DMS53 treated with DMSO at 0.1 percent for 48 hours (cell line): ENCODE data around the gene MAP3K4.

ENCODE experiments used
- DNase-seq: peaks from one replicate; lab custom pipeline; 2025; ENCODE audit not compliant: unreplicated experiment; lab: John Stamatoyannopoulos, UW

Gene MAP3K4

GRCh38 chr6:161001421-161001820 is 9.9 kb downstream of the MAP3K4 start:
- DNase-seq, result peak; percentile 13

DNA sequence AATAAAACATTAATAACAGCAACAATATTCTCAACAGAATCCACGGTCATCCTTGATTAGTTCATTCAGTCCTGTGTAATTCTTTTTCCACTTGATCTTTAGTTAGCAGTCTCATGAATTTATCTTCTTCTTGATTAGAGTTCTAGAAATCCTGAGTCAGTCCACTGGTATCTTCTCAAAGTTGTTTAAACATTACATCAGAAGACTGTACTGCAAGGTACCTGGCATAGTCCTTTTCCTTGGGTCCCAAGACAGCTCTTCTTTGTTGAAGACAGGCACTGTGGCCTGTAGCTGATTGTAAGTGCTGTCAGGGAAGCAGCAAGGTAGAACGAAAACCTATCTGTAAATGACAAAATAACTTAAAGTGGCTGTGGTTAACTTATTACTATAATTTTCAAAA is 11.8 kb downstream of the MAP3K4 start:
- DNase-seq, result no peak

DNA sequence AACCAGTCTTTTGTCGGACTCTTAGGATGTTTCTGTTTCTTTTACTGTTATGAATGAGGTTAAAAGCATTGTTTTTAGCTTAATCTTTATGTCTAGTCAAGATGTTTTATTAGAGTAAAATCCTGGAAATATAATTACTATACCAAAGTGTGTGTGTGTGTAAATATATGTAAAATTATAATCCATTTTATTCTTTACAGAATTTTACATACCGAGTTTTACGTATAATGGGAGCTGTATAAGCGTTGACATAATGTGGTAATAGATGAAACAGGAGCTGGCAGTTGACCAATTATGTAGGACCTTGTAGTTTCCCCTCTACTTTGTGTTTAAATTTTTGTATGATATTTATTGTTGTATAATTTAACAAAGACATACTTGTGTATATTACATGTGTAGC is 16.7 kb downstream of the MAP3K4 start:
- DNase-seq, result no peak

DNA sequence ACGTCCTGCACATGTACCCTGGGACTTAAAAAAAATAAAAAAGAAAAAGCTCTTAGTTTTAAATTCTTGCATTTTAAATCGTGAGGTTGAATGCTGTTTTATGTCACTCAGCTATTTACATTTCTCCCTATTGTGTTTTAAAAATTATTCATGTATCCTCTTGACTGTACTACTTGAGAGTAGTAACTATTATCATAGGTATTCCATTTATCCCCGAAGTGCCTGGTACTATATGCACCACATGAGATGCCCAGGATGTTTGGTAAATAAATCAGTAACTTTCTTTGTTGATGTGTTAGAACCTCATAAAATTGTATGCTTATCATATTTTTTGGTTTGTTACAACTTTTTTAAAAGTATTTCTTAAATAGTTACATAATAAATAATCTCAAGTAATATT is 18.4 kb downstream of the MAP3K4 start:
- DNase-seq, result no peak

DNA sequence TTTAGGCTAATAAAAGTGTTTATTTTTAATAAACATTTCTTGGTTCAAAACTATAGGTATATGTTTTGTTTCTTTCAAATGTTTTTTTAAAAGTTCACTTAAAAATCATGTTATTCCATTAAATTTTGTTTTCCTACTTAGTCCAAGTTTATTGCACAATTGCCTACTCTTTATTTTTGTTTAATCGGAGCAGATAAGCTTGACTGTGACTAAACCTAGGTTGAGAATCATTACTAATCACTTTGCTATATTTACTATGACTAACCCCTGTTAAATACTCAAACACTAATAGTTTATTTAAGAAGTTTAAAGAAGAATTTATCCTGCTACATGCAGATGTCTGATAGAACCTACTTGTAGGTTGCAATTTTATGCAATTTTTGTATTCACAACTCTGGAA is 18.8 kb downstream of the MAP3K4 start:
- DNase-seq, result no peak

- no peak for DNase-seq
These were observed 20.2 kb downstream of the MAP3K4 start for GRCh38 chr6:161011492-161012480.

- no peak for DNase-seq
These were observed 22.1 kb downstream of the MAP3K4 start for GRCh38 chr6:161013695-161014094.

DNA sequence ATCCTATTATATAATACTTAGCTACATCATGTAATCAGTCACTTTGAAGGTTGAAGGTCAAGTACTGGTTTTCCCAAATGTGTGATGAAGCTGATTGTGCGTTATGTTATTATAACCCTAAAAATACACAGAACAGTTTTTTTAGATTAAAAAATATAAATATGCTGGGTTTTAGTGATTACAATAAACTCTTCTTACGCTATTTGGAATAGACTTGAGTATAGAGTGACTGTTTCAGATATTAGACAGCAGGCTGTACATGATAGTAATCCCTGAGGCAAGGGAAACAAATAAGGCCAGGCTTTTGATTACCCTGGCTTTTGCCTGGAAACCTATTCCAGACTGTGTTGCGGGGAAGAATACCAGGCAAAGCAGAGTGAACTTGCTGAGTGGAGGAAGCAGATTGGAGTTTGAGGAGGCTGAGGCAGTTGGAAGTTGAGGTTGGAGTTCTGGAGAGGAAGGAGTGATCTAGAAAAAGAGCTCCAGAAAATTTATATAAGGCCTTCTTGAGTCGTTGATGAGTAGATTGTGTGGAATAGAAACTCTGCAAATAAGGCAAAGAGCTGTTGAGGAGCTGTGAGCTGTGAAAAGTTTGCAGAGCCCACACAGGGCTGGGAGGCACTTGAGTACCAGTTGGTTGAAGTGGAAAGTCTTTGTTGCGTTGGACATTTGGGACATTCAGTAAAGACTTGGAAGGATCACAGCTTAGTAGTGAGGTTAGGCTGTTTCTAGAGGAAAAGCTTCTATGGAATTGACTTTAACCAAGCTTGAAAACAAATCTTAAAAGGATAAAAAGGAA is 26.4 kb downstream of the MAP3K4 start:
- DNase-seq, result no peak

DNA sequence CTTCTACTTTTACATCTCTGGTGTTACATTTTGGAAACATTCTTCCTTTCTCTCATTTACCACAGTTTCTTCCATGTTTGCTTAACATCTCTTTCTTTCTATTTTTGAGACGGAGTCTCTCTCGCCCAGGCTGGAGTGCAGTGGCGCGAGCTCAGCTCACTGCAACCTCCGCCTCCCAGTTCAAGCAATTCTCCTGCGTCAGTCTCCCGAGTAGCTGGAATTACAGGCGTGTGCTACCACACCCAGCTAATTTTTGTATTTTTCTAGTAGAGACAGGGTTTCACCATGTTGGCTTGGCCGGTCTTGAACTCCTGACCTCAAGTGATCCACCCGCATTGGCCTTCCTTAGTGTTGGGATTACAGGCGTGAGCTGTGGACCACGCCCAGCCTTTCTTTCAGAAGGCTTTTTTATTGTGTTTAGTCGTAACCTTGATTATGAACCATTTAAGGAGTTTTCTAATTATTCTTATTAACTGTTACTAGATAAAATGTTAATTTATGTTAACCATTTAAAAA is 27.8 kb downstream of the MAP3K4 start:
- DNase-seq, result no peak

DNA sequence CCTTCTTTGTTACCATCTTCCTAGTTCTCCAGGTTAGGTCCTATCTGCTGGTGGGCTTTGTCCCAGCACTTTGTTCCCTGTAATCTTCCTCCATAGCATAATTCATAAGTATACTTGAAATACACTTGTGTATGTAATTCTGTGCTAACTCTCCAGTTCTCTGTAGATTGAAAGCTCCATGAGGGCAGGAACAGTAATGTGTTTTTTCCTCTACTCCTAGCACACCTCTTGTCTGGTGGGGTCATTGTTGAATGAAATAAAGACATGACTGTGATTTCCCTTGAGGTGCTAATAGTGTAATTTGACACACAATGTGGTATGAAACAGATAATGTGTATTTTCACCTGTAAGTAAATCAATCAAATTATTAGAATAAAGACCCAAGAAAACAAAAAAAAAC is 30.0 kb downstream of the MAP3K4 start:
- DNase-seq, result no peak

DNA sequence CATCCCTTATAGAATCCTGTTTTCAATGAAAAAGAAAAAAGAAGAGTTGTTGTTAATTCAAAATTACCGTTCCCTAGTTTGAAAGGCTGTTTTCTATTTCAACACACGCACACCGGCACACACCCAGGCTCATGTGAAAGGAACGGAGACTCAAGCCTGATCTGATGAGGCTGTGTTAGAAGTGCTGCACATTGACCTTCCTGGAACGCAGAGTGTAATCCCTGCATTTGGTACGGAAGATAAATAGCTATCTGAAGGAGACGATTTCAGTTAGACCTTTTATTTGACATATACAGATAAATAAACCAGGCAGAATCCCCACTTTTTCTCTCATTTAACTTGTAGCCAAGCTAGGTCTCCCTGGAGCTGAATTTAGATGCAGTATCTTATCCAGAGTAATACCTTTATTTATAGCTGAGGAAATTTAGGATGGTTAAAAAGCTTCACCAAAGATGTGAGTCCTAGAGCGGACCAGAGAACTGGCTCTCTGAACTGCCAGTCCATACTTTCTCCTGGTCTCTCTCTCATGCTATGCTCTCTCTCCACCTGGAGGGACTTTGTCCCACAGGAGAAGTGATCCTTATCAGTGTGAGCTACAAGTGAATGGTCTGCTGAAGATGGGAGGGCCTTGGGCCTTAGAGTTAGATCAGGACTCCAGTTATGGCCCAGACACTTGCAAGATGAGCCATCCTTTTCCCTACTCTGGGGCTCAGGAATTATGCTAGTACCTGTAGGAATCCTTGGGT is 30.6 kb downstream of the MAP3K4 start:
- DNase-seq, result no peak

GRCh38 chr6:161023316-161023715 is 31.7 kb downstream of the MAP3K4 start:
- DNase-seq, result no peak

- DNase-seq, result no peak
These were observed 32.9 kb downstream of the MAP3K4 start for GRCh38 chr6:161024364-161024920.

DNA sequence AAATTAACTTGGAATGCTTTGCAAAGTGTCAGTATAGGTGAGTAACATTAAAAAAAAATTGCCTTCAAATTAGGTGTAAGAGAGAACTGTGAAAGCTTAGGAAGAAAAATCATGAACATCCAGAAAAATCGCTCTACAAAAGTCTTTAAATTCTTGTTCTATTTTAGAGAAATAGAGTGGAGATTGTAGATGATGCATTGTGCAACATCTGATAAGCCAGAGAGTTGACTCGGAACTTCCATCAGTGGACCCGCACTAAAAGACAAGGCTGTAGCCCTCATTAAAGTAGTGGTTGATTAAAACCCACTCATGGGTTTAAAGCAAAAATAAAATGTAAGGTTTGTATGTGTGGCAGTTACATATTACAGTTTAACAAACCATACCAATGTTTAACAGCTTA is 35.8 kb downstream of the MAP3K4 start:
- no peak for DNase-seq

GRCh38 chr6:161029195-161029809 is 37.7 kb downstream of the MAP3K4 start:
- no peak for DNase-seq

GRCh38 chr6:161031721-161032495 is 40.3 kb downstream of the MAP3K4 start:
- no peak for DNase-seq

GRCh38 chr6:161033667-161034066 is 42.1 kb downstream of the MAP3K4 start:
- DNase-seq, result no peak

GRCh38 chr6:161035182-161035980 is 43.8 kb downstream of the MAP3K4 start:
- no peak for DNase-seq

- DNase-seq, result no peak
These were observed 44.4 kb downstream of the MAP3K4 start for GRCh38 chr6:161035981-161036263.
